CD14-positive monocyte (primary cell): ENCODE data around the gene EEPD1. TPM values are rescaled to one million over a fixed set of nuclear protein-coding genes. Genes with fewer than 3 reads are reported as not detected.

Experiments
- DNase-seq, 3 donors: peaks; one replicate each; pipeline ENCODE4 v3.0.0-alpha.2; 2011 to 2022
- H2AFZ ChIP-seq: 2 replicates; pipeline ENCODE4 v1.6.0; 2012; ENCODE audit warnings: mild to moderate bottlenecking, low read depth, low read length, inconsistent platforms; ENCODE audit not compliant: insufficient read depth, poor library complexity, severe bottlenecking
- H3K27ac ChIP-seq, 2 donors: 1 replicate in 1 of 2; 2 replicates in 1 of 2; pipeline ENCODE4 v1.5.1; 2012 to 2013; ENCODE audit warnings: low read length in 2 of 2, control low read depth in 1 of 2, inconsistent platforms in 1 of 2, low read depth in 1 of 2, mild to moderate bottlenecking in 1 of 2
- H3K27me3 ChIP-seq, 2 donors: one replicate each; pipeline versions ENCODE4 v1.6.0 to v1.6.1; 2011 to 2013; ENCODE audit warnings: low read length in 2 of 2; ENCODE audit not compliant: control insufficient read depth in 2 of 2, insufficient read depth in 2 of 2
- H3K36me3 ChIP-seq, 2 donors: replicated peaks in 1 of 2; 1 replicate in 1 of 2; 2 replicates in 1 of 2; pipeline versions ENCODE4 v1.5.1 to v1.6.1; 2012 to 2013; ENCODE audit warnings: low read length in 2 of 2, control low read depth in 1 of 2, inconsistent platforms in 1 of 2, mild to moderate bottlenecking in 1 of 2; ENCODE audit not compliant: insufficient read depth in 2 of 2, control insufficient read depth in 1 of 2
- H3K4me1 ChIP-seq, 2 donors: 1 replicate in 1 of 2; 2 replicates in 1 of 2; pipeline versions ENCODE4 v1.5.1 to v1.6.1; 2012 to 2013; ENCODE audit warnings: low read length in 2 of 2, control low read depth in 1 of 2, inconsistent platforms in 1 of 2, mild to moderate bottlenecking in 1 of 2, moderate library complexity in 1 of 2; ENCODE audit not compliant: insufficient read depth in 2 of 2, control insufficient read depth in 1 of 2
- H3K4me2 ChIP-seq: replicated peaks from 2 replicates; pipeline ENCODE3; 2012; ENCODE audit warnings: low read length, moderate library complexity, mild to moderate bottlenecking; ENCODE audit not compliant: poor library complexity, severe bottlenecking; ENCODE audit errors: extremely low read depth
- H3K4me3 ChIP-seq, 3 experiments: fragments of 200-600 bp in 1 of 3; sonication (generic) in 1 of 3; replicated peaks in 1 of 3; 1 replicate in 2 of 3; 2 replicates in 1 of 3; pipeline ENCODE4 v1.5.1; 2011 to 2013; ENCODE audit warnings: low read length in 3 of 3, mild to moderate bottlenecking in 3 of 3, control low read depth in 2 of 3, low read depth in 2 of 3, inconsistent platforms in 1 of 3, moderate library complexity in 1 of 3
- H3K79me2 ChIP-seq: 2 replicates; pipeline ENCODE4 v1.6.0; 2012; ENCODE audit warnings: mild to moderate bottlenecking, control low read depth, inconsistent platforms, low read length, moderate library complexity; ENCODE audit not compliant: insufficient read depth
- H3K9ac ChIP-seq: 2 replicates; pipeline ENCODE4 v1.6.0; 2017; ENCODE audit warnings: low read length, mild to moderate bottlenecking; ENCODE audit not compliant: insufficient read depth, poor library complexity, severe bottlenecking
- H3K9me3 ChIP-seq, 2 donors: replicated peaks in 1 of 2; 1 replicate in 1 of 2; 2 replicates in 1 of 2; pipeline versions ENCODE4 v1.5.1 to v1.6.1; 2012 to 2013; ENCODE audit warnings: low read length in 2 of 2, control low read depth in 1 of 2; ENCODE audit not compliant: control insufficient read depth in 1 of 2, insufficient read depth in 1 of 2
- H4K20me1 ChIP-seq: 2 replicates; pipeline ENCODE4 v1.6.0; 2012; ENCODE audit warnings: mild to moderate bottlenecking, low read length, control low read depth, moderate library complexity; ENCODE audit not compliant: insufficient read depth
- H3K27ac Mint-ChIP-seq, 7 donors: one replicate each; pipeline ENCODE4 v1.8.0; 2020; ENCODE audit warnings: mild to moderate bottlenecking in 7 of 7, mixed read lengths in 7 of 7, moderate library complexity in 6 of 7, inconsistent platforms in 2 of 7
- H3K27me3 Mint-ChIP-seq, 3 donors: one replicate each; pipeline ENCODE4 v1.8.0; 2021 to 2022; ENCODE audit warnings: low read depth in 3 of 3, mild to moderate bottlenecking in 3 of 3, mixed read lengths in 3 of 3, moderate library complexity in 3 of 3, inconsistent platforms in 1 of 3
- H3K36me3 Mint-ChIP-seq, 2 donors: one replicate each; pipeline ENCODE4 v1.8.0; 2020; ENCODE audit warnings: mixed read lengths in 2 of 2, inconsistent platforms in 1 of 2, mild to moderate bottlenecking in 1 of 2
- H3K4me1 Mint-ChIP-seq: one replicate; pipeline ENCODE4 v1.8.0; 2020; ENCODE audit warnings: mild to moderate bottlenecking, mixed read lengths
- H3K4me3 Mint-ChIP-seq, 2 donors: one replicate each; pipeline ENCODE4 v1.8.0; 2020; ENCODE audit warnings: mild to moderate bottlenecking in 2 of 2, mixed read lengths in 2 of 2, moderate library complexity in 1 of 2
- H3K9me3 Mint-ChIP-seq, 7 donors: one replicate each; pipeline ENCODE4 v1.8.0; 2020 to 2022; ENCODE audit warnings: mixed read lengths in 7 of 7, mild to moderate bottlenecking in 6 of 7, moderate library complexity in 6 of 7, inconsistent platforms in 2 of 7
- WGBS: methylation state at CpG from one replicate; pipeline ENCODE4 v1.1.5; 2013; ENCODE audit warnings: missing lambda C conversion rate; ENCODE audit not compliant: insufficient coverage; 5-methylcytosine and 5-hydroxymethylcytosine counted together
- intact Hi-C, 2 donors: fragments of 100-400 bp; cut with micrococcal nuclease; formaldehyde crosslinking; loops; one replicate each; pipeline versions ENCODE4 v1.15.0 to v1.15.1; 2023
- polyA plus RNA-seq, 3 donors: library from polyadenylated mRNA; depleted of rRNA in 1 of 3; unstranded in 2 of 3; stranded (reverse) in 1 of 3; fragments of 300-500 nt in 2 of 3; fragments of >200 nt in 1 of 3; fragmentation: Illumina TruSeq in 2 of 3; gene quantifications; 1 replicate in 2 of 3; 2 replicates in 1 of 3; pipeline ENCODE4 v1.2.3, GENCODE V29; 2012 to 2021
- TF ChIP-seq, protein P1 (sequence below): fragments of 200-600 bp; IDR thresholded peaks from one replicate; pipeline ENCODE4 v1.8.0; 2022; ENCODE audit warnings: antibody characterized with exemption, mild to moderate bottlenecking

Gene EEPD1
- polyA plus RNA-seq, 3 donors, result 8.6 to 14.4 (median 12.6) TPM

DNA sequence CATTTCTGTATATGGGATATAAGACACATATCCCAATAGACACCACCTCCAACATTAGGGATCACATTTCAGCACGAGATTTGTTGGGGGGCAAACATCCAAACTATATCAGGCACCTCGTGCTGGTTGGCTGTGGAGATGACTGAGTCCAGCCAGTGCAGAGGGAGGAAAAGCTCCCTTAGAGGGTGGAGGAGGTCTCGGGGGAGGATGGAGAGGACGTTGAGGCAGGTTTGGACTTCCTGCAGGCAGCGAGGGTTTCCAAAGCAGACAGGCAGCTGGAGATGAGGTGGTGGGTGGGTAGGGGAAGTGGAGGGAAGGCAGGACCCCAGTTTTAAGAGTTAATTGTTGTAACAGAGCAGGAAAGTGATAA, 56.7 kb downstream of the EEPD1 start:
- Histone ChIP-seq H3K27me3 (no peaks in the 10 kb centered on the region), H4K20me1 (peaks cover 12% of the 10 kb centered on the region), H3K9ac (no peak overlapping the region), H2AFZ (no peak overlapping the region), H3K4me2 (no peak overlapping the region), H3K79me2 (peaks cover 3% of the 10 kb centered on the region), H3K27ac (no peak overlapping the region), H3K9me3 (no peaks in the 10 kb centered on the region), H3K4me1 (peaks cover 26 to 28% of the 10 kb centered on the region in 2 donors), H3K36me3 (no peaks in the 10 kb centered on the region), H3K4me3 (no peak overlapping the region)
- H3K27me3 Mint-ChIP-seq, result peaks cover 0 to 1% (median 0%) of the 10 kb centered on the region in 3 donors
- peaks cover 34% of the 10 kb centered on the region for H3K4me1 Mint-ChIP-seq
- intact Hi-C loops, result loop anchor here (5.0 kb wide), 5 partner anchors 52 to 83 kb away; no protein-coding TSS in a partner anchor
- peak overlapping the region in 3 of 7 donors; percentile 0 to 73 (median 58) for H3K27ac Mint-ChIP-seq
- no peak overlapping the region for H3K4me3 Mint-ChIP-seq
- H3K36me3 Mint-ChIP-seq, result peaks cover 7 to 28% of the 10 kb centered on the region in 2 donors
- no peak for DNase-seq
- peaks cover 0 to 5% (median 0%) of the 10 kb centered on the region in 7 donors for H3K9me3 Mint-ChIP-seq
- TF ChIP-seq, protein P1, sequence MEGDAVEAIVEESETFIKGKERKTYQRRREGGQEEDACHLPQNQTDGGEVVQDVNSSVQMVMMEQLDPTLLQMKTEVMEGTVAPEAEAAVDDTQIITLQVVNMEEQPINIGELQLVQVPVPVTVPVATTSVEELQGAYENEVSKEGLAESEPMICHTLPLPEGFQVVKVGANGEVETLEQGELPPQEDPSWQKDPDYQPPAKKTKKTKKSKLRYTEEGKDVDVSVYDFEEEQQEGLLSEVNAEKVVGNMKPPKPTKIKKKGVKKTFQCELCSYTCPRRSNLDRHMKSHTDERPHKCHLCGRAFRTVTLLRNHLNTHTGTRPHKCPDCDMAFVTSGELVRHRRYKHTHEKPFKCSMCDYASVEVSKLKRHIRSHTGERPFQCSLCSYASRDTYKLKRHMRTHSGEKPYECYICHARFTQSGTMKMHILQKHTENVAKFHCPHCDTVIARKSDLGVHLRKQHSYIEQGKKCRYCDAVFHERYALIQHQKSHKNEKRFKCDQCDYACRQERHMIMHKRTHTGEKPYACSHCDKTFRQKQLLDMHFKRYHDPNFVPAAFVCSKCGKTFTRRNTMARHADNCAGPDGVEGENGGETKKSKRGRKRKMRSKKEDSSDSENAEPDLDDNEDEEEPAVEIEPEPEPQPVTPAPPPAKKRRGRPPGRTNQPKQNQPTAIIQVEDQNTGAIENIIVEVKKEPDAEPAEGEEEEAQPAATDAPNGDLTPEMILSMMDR, result no peak
- 13% methylated on average over 3 of the region's 5 CpGs for WGBS

DNA sequence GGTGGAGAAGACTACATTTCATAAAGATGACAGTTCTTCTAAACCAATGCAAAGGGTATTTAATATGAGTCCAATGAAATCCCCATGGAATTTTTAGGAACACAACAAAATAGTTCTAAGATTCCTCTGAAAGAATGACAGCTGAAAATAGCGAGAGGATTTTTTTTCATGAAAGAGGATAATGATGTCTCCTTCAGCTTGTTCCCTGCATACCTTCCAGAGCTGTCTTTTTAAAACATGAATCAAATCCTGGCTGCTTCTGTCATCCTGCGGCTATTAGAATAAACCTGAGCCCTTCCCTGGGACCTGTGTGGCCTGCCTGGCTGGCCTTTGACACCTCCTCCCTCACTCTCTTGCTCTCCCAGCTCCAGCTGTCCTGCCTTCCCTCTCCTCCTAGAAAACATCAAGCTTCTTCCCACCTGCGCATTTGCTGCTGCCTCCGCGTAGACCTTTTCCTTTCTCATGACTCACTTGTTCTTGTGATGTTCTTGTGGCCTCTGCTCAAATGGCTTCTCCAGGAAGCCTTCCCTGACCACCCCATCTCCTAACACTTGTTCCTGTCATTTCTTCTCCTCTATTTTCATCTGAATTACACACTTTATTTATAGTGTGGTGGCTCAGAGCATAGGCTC, 57.4 kb downstream of the EEPD1 start:
- intact Hi-C loops, result no loop called here
- Histone ChIP-seq H3K36me3 (no peaks in the 10 kb centered on the region), H3K4me2 (no peak overlapping the region), H3K79me2 (peaks cover 3% of the 10 kb centered on the region), H3K9ac (no peak overlapping the region), H2AFZ (no peak overlapping the region), H3K4me3 (no peak overlapping the region), H3K27ac (no peak overlapping the region), H3K9me3 (no peaks in the 10 kb centered on the region), H3K27me3 (no peaks in the 10 kb centered on the region), H4K20me1 (peaks cover 12% of the 10 kb centered on the region), H3K4me1 (peaks cover 26 to 28% of the 10 kb centered on the region in 2 donors)
- Mint-ChIP-seq H3K36me3 (peaks cover 7 to 28% of the 10 kb centered on the region in 2 donors), H3K27me3 (peaks cover 0 to 1% (median 0%) of the 10 kb centered on the region in 3 donors), H3K4me3 (no peak overlapping the region), H3K4me1 (peaks cover 34% of the 10 kb centered on the region), H3K9me3 (peaks cover 0 to 5% (median 0%) of the 10 kb centered on the region in 7 donors), H3K27ac (peak overlapping the region in 1 of 7 donors; percentile 4)
- no peak for DNase-seq
- TF ChIP-seq, protein P1, result no peak
- WGBS, result 94% methylated on average over 4 of the region's 5 CpGs
